NCI-H1417 treated with DMSO at 0.1 percent for 48 hours (cell line): ENCODE results near the gene PCSK6.
"Not testable (repeated sequence)": the region's sequence is repeated elsewhere in the genome, so short reads cannot be mapped to it uniquely, and the experiment has no call there.

ENCODE experiments used
- DNase-seq: peaks from one replicate; lab custom pipeline; 2025; lab: John Stamatoyannopoulos, UW

PCSK6 gene

GRCh38 chr15:101307897-101308603 is 181.5 kb downstream of the PCSK6 start:
- no peak for DNase-seq

GRCh38 chr15:101307048-101307896 is 182.2 kb downstream of the PCSK6 start:
- DNase-seq: no peak

GRCh38 chr15:101306341-101307047 is 183.0 kb downstream of the PCSK6 start:
- DNase-seq: no peak

GRCh38 chr15:101305820-101306255 is 183.7 kb downstream of the PCSK6 start:
- no peak for DNase-seq

- no peak for DNase-seq
Observed at GRCh38 chr15:101303408-101303807, 186.1 kb downstream of the PCSK6 start.

GRCh38 chr15:101296418-101297405 is 192.8 kb downstream of the PCSK6 start:
- DNase-seq: no peak

GRCh38 chr15:101295607-101296161 is 193.8 kb downstream of the PCSK6 start:
- DNase-seq: no peak

GRCh38 chr15:101294731-101295606 is 194.5 kb downstream of the PCSK6 start, which contains the start of gene SNRPA1:
SNRPA1 (minus strand) TSS chr15:101295248; CDS start chr15:101295178, 70 bp downstream.
- DNase-seq: peak; percentile 73

GRCh38 chr15:101293122-101293521 is 196.4 kb downstream of the PCSK6 start:
- DNase-seq: no peak

GRCh38 chr15:101288905-101289513 is 200.5 kb downstream of the PCSK6 start:
- DNase-seq: no peak

- not testable (repeated sequence) for DNase-seq
Observed at GRCh38 chr15:101287342-101287741, 202.2 kb downstream of the PCSK6 start.

GRCh38 chr15:101286471-101287114 is 202.9 kb downstream of the PCSK6 start:
- no peak for DNase-seq

- no peak for DNase-seq
Observed at GRCh38 chr15:101283931-101284330, 205.6 kb downstream of the PCSK6 start.

- DNase-seq: no peak
Observed at GRCh38 chr15:101280007-101280406, 209.5 kb downstream of the PCSK6 start.

- DNase-seq: no peak
Observed at GRCh38 chr15:101277943-101278564, 211.5 kb downstream of the PCSK6 start.

GRCh38 chr15:101277038-101277822 is 212.3 kb downstream of the PCSK6 start, which contains the start of gene SELENOS:
SELENOS (minus strand) TSS chr15:101277485; CDS start chr15:101277417, 68 bp downstream.
- DNase-seq: no peak

GRCh38 chr15:101276501-101277037 is 212.9 kb downstream of the PCSK6 start:
- no peak for DNase-seq
